Esophagus squamous epithelium (tissue), 5 donors: ENCODE measurements around the gene RAET1G. TPM values are rescaled to one million over a fixed set of nuclear protein-coding genes. Genes with fewer than 3 reads are reported as not detected.
A peak's percentile ranks its signal among the peaks of the same experiment; 100 is the strongest.
"Not testable (repeated sequence)": the region's sequence is repeated elsewhere in the genome, so short reads cannot be mapped to it uniquely, and the experiment has no call there.

Source experiments
- DNase-seq: peaks from one replicate; lab custom pipeline; 2025; lab: John Stamatoyannopoulos, UW
- H3K27ac ChIP-seq, 4 donors: fragments of 200-600 bp; sonication (generic); one replicate each; pipeline ENCODE4 v1.5.1; 2016 to 2019; ENCODE audit warnings: mild to moderate bottlenecking in 1 of 4
- H3K27me3 ChIP-seq, 4 donors: fragments of 200-600 bp; sonication (generic); 1 replicate in 3 of 4; 2 replicates in 1 of 4; pipeline versions ENCODE4 v1.5.1 to v1.6.0; 2017 to 2021; ENCODE audit warnings: antibody characterized with exemption in 1 of 4
- H3K36me3 ChIP-seq, 3 donors: fragments of 200-600 bp; sonication (generic); one replicate each; pipeline ENCODE4 v1.5.1; 2016 to 2019
- H3K4me1 ChIP-seq, 3 donors: fragments of 200-600 bp; sonication (generic); one replicate each; pipeline ENCODE4 v1.5.1; 2017 to 2019
- H3K4me3 ChIP-seq, 4 donors: fragments of 200-600 bp; sonication (generic); 1 replicate in 3 of 4; 2 replicates in 1 of 4; pipeline ENCODE4 v1.5.1; 2016 to 2019; ENCODE audit warnings: mild to moderate bottlenecking in 2 of 4, moderate library complexity in 1 of 4
- H3K9me3 ChIP-seq, 3 donors: fragments of 200-600 bp; sonication (generic); one replicate each; pipeline ENCODE4 v1.5.1; 2016 to 2019
- POLR2A ChIP-seq, 4 donors: fragments of 450-650 bp; IDR thresholded peaks; one replicate each; pipeline ENCODE4 v1.6.1; 2017; ENCODE audit warnings: antibody characterized with exemption in 4 of 4, mild to moderate bottlenecking in 4 of 4, moderate library complexity in 3 of 4
- WGBS, 2 donors: methylation state at CpG; one replicate each; pipeline ENCODE4 v1.1.5; 2018; 5-methylcytosine and 5-hydroxymethylcytosine counted together
- intact Hi-C: fragments of 100-400 bp; cut with DNase I; formaldehyde crosslinking; loops from one replicate; pipeline ENCODE4 v1.15.0; 2022
- total RNA-seq, 4 donors: library from RNA; depleted of rRNA; stranded (reverse); fragments of >200 nt; gene quantifications; one replicate each; pipeline ENCODE4 v1.1.0, GENCODE V29; 2016
- TF ChIP-seq, protein P1 (sequence below), 6 experiments: fragments of 450-650 bp in 4 of 6; fragments of 200-600 bp in 2 of 6; sonication (generic) in 2 of 6; IDR thresholded peaks; one replicate each; pipeline ENCODE4 v1.5.1; 2016 to 2019; ENCODE audit warnings: antibody characterized with exemption in 6 of 6, mild to moderate bottlenecking in 4 of 6, moderate library complexity in 4 of 6
- donor health status: DM: yes; HTN: yes; CAD: no.

RAET1G gene
- total RNA-seq, 4 donors from 2014 or later: 9.0 to 26.8 (median 13.5) TPM

DNA sequence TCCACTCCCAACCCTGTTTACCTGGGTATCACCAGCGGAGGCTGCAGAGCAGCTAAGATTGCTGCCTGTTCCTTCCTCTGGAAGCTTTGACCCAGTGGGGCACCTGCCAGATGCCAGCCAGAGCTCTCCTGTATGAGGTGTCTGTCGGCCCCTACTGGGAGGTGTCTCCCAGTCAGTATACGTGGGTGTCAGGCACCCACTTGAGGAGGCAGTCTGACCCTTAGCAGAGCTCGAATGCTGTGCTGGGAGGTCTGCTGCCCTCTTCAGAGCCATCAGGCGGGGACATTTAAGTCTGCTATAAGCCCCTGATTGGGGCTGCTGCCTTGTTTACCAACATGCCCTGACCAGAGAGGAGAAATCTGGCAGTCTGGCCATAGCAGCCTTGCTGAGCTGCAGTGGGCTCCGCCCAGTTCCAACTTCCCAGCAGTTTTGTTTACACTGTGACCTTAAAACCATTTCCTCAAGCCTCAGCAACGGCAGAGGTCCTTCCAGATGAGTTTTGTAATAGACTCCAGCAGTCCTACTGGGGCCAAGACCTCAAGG is 27.8 kb downstream of the RAET1G start:
- no peak for TF ChIP-seq POLR2A (IDR thresholded peaks at IDR 0.05)
- TF ChIP-seq, protein P1, sequence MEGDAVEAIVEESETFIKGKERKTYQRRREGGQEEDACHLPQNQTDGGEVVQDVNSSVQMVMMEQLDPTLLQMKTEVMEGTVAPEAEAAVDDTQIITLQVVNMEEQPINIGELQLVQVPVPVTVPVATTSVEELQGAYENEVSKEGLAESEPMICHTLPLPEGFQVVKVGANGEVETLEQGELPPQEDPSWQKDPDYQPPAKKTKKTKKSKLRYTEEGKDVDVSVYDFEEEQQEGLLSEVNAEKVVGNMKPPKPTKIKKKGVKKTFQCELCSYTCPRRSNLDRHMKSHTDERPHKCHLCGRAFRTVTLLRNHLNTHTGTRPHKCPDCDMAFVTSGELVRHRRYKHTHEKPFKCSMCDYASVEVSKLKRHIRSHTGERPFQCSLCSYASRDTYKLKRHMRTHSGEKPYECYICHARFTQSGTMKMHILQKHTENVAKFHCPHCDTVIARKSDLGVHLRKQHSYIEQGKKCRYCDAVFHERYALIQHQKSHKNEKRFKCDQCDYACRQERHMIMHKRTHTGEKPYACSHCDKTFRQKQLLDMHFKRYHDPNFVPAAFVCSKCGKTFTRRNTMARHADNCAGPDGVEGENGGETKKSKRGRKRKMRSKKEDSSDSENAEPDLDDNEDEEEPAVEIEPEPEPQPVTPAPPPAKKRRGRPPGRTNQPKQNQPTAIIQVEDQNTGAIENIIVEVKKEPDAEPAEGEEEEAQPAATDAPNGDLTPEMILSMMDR (IDR thresholded peaks at IDR 0.05): no peak
- no peaks in the 10 kb centered on the region for H3K9me3 ChIP-seq
- H3K4me3 ChIP-seq: peak overlapping the region in 3 of 4 donors; percentile 5 to 43 (median 23)
- no peaks in the 10 kb centered on the region for H3K27me3 ChIP-seq
- intact Hi-C loops: no loop called here
- DNase-seq: no peak
- peaks cover 47 to 72% (median 57%) of the 10 kb centered on the region in 3 donors for H3K4me1 ChIP-seq
- peaks cover 0 to 1% (median 0%) of the 10 kb centered on the region in 3 donors for H3K36me3 ChIP-seq
- peak overlapping the region; percentile 88 to 95 (median 91) for H3K27ac ChIP-seq
- 33 to 39% methylated on average over 2 to 3 of the region's 7 CpGs for WGBS, 2 donors

DNA sequence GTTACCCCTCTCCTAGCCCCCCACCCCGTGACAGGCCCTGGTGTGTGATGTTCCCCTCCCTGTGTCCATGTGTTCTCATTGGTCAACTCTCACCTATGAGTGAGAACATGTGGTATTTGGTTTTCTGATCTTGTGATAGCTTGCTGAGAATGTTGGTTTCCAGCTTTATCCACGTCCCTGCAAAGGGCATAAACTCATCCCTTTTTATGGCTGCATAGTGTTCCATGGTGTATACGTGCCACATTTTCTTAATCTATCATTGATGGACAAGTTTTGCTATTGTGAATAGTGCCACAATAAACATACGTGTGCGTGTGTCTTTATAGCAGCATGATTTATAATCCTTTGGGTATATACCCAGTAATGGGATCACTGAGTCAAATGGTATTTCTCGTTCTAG is 31.1 kb downstream of the RAET1G start:
- H3K4me3 ChIP-seq, intact Hi-C loops, H3K27ac ChIP-seq, DNase-seq, H3K27me3 ChIP-seq, H3K9me3 ChIP-seq: not testable (repeated sequence)
- Histone ChIP-seq H3K36me3 (peaks cover 0 to 14% (median 0%) of the 10 kb centered on the region in 3 donors), H3K4me1 (peaks cover 34 to 70% (median 41%) of the 10 kb centered on the region in 3 donors)
- 76 to 80% methylated on average over 6 of the region's 6 CpGs for WGBS, 2 donors

DNA sequence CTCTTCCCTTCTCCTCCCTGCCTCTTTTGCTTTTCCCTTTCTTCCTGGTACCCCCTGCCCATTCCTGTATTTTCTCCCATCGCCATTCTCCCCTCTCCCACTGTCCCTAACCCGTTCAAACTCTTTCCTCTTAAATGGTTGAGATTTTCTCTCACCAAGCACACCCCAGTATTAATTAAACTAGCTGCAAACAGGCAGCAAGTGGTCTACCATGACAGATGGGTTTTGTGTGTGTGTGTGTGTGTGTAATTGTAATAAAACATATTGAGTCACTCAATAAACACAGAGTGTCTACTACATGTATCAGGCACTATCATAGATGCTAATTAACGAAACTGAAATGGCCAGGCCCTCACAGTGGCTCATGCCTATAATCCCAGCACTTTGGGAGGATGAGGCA is 31.7 kb downstream of the RAET1G start:
- Histone ChIP-seq H3K4me3 (no peak overlapping the region), H3K36me3 (peaks cover 0 to 14% (median 0%) of the 10 kb centered on the region in 3 donors), H3K27ac (peak overlapping the region; percentile 61 to 71 (median 68)), H3K4me1 (peaks cover 30 to 70% (median 35%) of the 10 kb centered on the region in 3 donors), H3K9me3 (no peaks in the 10 kb centered on the region), H3K27me3 (no peaks in the 10 kb centered on the region)
- 46 to 51% methylated on average over 3 of the region's 3 CpGs for WGBS, 2 donors
- no peak for TF ChIP-seq POLR2A (IDR thresholded peaks at IDR 0.05)
- TF ChIP-seq, protein P1 (IDR thresholded peaks at IDR 0.05): no peak
- intact Hi-C loops: no loop called here
- DNase-seq: no peak

DNA sequence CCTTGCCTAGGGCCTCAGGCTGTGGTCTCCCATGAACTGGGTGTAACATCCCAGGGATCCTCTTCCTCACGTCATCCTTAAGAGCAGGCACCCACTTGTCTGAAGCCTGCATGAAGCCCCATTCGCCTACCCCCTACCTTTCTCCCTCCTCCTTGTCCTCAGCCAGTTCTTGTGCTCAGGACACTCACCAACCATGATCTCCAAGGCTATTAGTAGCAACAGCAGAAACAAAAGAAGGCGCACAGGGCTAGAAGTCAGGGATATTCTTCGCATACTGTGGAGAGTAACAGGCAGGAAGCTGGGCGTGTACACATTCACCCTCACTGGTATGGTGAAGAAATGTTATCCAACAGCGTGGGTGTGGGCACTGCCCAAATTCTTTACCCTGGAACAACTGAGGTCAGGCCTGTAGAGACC is 32.3 kb downstream of the RAET1G start:
- intact Hi-C loops: no loop called here
- Histone ChIP-seq H3K27me3 (no peaks in the 10 kb centered on the region), H3K27ac (peak overlapping the region; percentile 61 to 71 (median 68)), H3K4me1 (peaks cover 24 to 64% (median 29%) of the 10 kb centered on the region in 3 donors), H3K4me3 (no peak overlapping the region), H3K9me3 (no peaks in the 10 kb centered on the region), H3K36me3 (peaks cover 0 to 14% (median 0%) of the 10 kb centered on the region in 3 donors)
- no peak for TF ChIP-seq POLR2A (IDR thresholded peaks at IDR 0.05)
- TF ChIP-seq, protein P1 (IDR thresholded peaks at IDR 0.05): no peak
- no peak for DNase-seq
- 33 to 64% methylated on average over 4 to 6 of the region's 6 CpGs for WGBS, 2 donors

DNA sequence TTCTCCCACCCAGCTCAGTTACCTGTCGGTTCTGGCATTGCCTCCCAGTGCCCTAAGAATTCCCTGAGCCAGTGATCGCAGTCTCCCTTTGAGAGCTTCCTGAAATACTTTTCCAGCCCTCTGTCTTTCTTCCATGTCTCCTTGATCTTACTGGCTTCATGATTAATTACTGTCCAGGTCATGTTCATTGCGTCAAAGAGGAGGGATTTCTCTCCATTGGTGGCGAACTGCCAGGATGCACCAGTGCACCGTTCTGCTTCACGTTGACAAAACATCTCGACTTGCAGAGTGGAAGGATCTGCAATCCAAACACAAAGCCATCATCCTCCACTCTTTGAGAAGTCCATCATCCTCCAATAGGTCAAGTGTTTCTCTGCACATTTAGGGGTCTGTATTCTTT is 33.6 kb downstream of the RAET1G start:
- Histone ChIP-seq H3K27me3 (no peaks in the 10 kb centered on the region), H3K4me3 (no peak overlapping the region), H3K27ac (peak overlapping the region in 3 of 4 donors; percentile 77 to 81 (median 78)), H3K36me3 (peaks cover 0 to 14% (median 0%) of the 10 kb centered on the region in 3 donors), H3K4me1 (peaks cover 15 to 57% (median 18%) of the 10 kb centered on the region in 3 donors), H3K9me3 (no peaks in the 10 kb centered on the region)
- no peak for TF ChIP-seq POLR2A (IDR thresholded peaks at IDR 0.05)
- TF ChIP-seq, protein P1 (IDR thresholded peaks at IDR 0.05): no peak
- intact Hi-C loops: no loop called here
- WGBS, 2 donors: 59 to 81% methylated on average over 5 to 7 of the region's 7 CpGs
- no peak for DNase-seq
